PC-3 (cell line): Measurements from ENCODE around the gene RBM20.
"Not testable (repeated sequence)": the region's sequence is repeated elsewhere in the genome, so short reads cannot be mapped to it uniquely, and the experiment has no call there.

Source experiments
- EZH2 ChIP-seq: fragments of 300-600 bp; sonication (generic); IDR thresholded peaks from one replicate; pipeline ENCODE4 v1.6.1; 2017; ENCODE audit warnings: antibody characterized with exemption, mild to moderate bottlenecking, low read length; ENCODE audit not compliant: unreplicated experiment
- EZH2phosphoT487 ChIP-seq: fragments of 300-600 bp; sonication (generic); IDR thresholded peaks from 2 replicates; pipeline ENCODE4 v1.6.1; 2018; ENCODE audit warnings: mild to moderate bottlenecking, antibody characterized with exemption, low read length, borderline replicate concordance
- TF ChIP-seq, protein P1 (sequence below): fragments of 300-600 bp; sonication (generic); conservative IDR thresholded peaks from 2 replicates; pipeline ENCODE4 v1.5.1; 2017; ENCODE audit warnings: antibody characterized with exemption, low read depth, mild to moderate bottlenecking, low read length

DNA sequence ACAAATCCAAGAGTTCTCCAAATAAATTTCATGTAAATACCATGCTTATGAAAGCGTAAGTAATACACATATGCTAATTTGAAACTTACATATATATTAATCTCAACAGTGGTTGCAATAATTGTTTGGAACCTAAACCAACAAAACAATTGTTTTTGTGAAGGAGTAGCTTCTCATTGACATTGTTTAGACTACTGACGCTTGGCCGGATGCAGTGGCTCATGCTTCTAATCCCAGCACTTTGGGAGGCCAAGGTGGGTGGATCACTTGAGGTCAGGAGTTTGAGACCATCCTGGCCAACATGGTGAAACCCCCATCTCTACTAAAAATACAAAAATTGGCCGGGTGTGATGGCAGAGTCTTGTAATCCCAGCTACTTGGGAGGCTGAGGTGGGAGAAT is 61.5 kb downstream of the RBM20 start:
- TF ChIP-seq, protein P1, sequence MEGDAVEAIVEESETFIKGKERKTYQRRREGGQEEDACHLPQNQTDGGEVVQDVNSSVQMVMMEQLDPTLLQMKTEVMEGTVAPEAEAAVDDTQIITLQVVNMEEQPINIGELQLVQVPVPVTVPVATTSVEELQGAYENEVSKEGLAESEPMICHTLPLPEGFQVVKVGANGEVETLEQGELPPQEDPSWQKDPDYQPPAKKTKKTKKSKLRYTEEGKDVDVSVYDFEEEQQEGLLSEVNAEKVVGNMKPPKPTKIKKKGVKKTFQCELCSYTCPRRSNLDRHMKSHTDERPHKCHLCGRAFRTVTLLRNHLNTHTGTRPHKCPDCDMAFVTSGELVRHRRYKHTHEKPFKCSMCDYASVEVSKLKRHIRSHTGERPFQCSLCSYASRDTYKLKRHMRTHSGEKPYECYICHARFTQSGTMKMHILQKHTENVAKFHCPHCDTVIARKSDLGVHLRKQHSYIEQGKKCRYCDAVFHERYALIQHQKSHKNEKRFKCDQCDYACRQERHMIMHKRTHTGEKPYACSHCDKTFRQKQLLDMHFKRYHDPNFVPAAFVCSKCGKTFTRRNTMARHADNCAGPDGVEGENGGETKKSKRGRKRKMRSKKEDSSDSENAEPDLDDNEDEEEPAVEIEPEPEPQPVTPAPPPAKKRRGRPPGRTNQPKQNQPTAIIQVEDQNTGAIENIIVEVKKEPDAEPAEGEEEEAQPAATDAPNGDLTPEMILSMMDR, result not testable (repeated sequence)
- not testable (repeated sequence) for TF ChIP-seq EZH2phosphoT487, EZH2
